Measurements from ENCODE around the gene ITCH. TPM values are rescaled to one million over a fixed set of nuclear protein-coding genes. Genes with fewer than 3 reads are reported as not detected.

Gene ITCH
- total RNA-seq, 1 experiment from 2014 or later, result 138 TPM

DNA sequence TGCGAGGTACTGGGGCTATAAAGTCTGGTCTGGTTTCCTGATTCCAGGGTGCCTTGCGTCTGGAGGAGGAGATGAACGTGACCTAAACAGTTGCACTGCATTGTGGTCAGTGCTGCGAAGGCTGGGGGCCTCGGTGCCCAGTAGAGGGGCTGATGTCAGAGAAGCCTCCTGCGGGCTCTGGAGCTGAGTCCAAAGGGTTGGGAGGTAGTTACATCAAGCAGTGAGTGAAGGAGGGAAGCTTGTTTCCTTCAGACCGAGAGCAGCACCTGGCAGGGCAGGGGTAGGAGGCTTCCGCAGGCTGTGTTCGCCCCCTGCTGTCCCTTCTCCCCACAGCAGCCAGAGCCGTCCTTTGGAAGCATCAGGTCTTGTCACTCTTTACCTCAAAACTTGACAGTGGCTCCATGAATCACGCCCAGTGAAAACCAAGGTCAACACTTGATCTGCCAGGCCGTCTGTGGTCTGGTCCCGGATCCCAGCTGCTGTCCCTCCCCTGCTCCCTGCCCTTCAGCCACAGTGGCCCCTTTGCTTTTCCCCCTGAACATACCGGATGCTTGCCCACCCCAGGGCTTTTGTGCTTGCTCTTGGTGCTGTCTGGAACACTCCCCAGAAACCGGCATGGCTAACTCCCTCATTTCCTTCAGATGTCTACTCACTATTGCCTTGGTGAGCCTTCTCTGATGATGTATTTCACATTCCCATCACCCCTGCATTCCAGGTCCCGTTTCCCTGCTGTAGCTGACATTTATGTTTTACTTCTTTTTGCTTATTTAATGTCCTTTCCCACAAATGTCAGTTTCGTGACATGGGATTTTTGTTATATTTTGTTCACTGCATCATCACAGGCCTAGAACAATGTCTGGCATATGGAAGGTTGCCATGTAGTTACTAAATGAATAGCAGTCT is 160.1 kb downstream of the ITCH start:
- BruUV-seq (replicated peaks), result no TSS peak
- POLR2A ChIA-PET, result interaction anchor here (0.6 to 1.5 kb wide), 4 partner anchors 160 to 212 kb away, joined by 4 to 7 read pairs (median 6); partner anchors contain the start of gene ITCH
- Mint-ChIP-seq H3K9me3 (ENCODE audit: unreplicated experiment) (no peaks in the 10 kb centered on the region), H3K4me3 (ENCODE audit: unreplicated experiment) (no peak overlapping the region), H3K36me3 (ENCODE audit: insufficient read depth, unreplicated experiment) (peaks cover 78% of the 10 kb centered on the region), H3K27ac (ENCODE audit: unreplicated experiment) (peak overlapping the region; percentile 25), H3K4me1 (ENCODE audit: low read depth, unreplicated experiment) (peaks cover 50% of the 10 kb centered on the region), H3K27me3 (ENCODE audit: insufficient read depth, unreplicated experiment) (no peaks in the 10 kb centered on the region)
- TF ChIP-seq, protein P1, sequence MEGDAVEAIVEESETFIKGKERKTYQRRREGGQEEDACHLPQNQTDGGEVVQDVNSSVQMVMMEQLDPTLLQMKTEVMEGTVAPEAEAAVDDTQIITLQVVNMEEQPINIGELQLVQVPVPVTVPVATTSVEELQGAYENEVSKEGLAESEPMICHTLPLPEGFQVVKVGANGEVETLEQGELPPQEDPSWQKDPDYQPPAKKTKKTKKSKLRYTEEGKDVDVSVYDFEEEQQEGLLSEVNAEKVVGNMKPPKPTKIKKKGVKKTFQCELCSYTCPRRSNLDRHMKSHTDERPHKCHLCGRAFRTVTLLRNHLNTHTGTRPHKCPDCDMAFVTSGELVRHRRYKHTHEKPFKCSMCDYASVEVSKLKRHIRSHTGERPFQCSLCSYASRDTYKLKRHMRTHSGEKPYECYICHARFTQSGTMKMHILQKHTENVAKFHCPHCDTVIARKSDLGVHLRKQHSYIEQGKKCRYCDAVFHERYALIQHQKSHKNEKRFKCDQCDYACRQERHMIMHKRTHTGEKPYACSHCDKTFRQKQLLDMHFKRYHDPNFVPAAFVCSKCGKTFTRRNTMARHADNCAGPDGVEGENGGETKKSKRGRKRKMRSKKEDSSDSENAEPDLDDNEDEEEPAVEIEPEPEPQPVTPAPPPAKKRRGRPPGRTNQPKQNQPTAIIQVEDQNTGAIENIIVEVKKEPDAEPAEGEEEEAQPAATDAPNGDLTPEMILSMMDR (IDR thresholded peaks at IDR 0.05; ENCODE audit: insufficient read depth in 1 of 2, low read depth in 1 of 2, low read length in 1 of 2, severe bottlenecking in 1 of 2, unreplicated experiment in 1 of 2), result peak; percentile 96 to 99
- peak; percentile 89 to 93 for DNase-seq
- Histone ChIP-seq H3K36me3 (ENCODE audit: control insufficient read depth, insufficient read depth, low read length) (peaks cover 10% of the 10 kb centered on the region), H3K4me3 (ENCODE audit: low read depth, low read length) (no peak overlapping the region), H3K4me1 (peaks cover 46% of the 10 kb centered on the region), H3K9me3 (no peaks in the 10 kb centered on the region), H3K27me3 (replicated peaks; ENCODE audit: control insufficient read depth, insufficient read depth, low read length) (no peaks in the 10 kb centered on the region)
- intact Hi-C loops (cut with micrococcal nuclease; ENCODE audit: unreplicated experiment), result loop anchor here (1.0 kb wide), 4 partner anchors 50 to 333 kb away; no protein-coding TSS in a partner anchor
- CTCF ChIA-PET, result interaction anchor here (0.5 to 3.8 kb wide), 30 partner anchors 9 to 332 kb away, joined by 3 to 130 read pairs (median 4); partner anchors contain the start of genes AHCY, ITCH and TP53INP2

DNA sequence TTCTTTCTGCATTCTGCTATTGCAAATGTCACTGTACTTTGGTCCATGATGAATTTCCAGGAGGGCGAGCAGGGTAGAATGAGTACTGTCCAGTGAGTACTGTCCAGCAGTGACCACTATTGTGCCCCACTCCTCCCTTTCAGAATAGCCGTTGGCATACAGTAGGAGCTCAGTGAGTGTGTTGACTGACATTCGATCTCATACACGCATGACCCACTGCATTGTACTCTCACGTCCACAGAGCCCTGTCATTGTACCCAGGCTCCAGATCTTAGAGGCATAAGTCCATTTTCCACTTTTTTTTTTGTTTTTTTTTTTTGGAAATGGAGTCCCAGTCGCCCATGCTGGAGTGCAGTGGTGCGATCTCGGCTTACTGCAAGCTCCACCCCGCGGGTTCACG is 161.4 kb downstream of the ITCH start:
- ChIA-PET POLR2A (interaction anchor here (2.7 kb wide), 1 partner anchor 8 kb away, joined by 17 read pairs; the partner anchor contains the start of gene DYNLRB1), CTCF (interaction anchor here (1.5 to 3.8 kb wide), 4 partner anchors 212 to 222 kb away, joined by 10 to 130 read pairs (median 16); partner anchors contain the start of gene AHCY)
- TF ChIP-seq, protein P1 (IDR thresholded peaks at IDR 0.05; ENCODE audit: insufficient read depth in 1 of 2, low read depth in 1 of 2, low read length in 1 of 2, severe bottlenecking in 1 of 2, unreplicated experiment in 1 of 2), result no peak
- Histone ChIP-seq H3K9me3 (no peaks in the 10 kb centered on the region), H3K36me3 (ENCODE audit: control insufficient read depth, insufficient read depth, low read length) (peaks cover 18% of the 10 kb centered on the region), H3K4me3 (ENCODE audit: low read depth, low read length) (no peak overlapping the region), H3K27me3 (replicated peaks; ENCODE audit: control insufficient read depth, insufficient read depth, low read length) (no peaks in the 10 kb centered on the region), H3K4me1 (peaks cover 46% of the 10 kb centered on the region)
- DNase-seq, result peak in 1 of 2 experiments; percentile 32
- Mint-ChIP-seq H3K4me1 (ENCODE audit: low read depth, unreplicated experiment) (peaks cover 50% of the 10 kb centered on the region), H3K4me3 (ENCODE audit: unreplicated experiment) (no peak overlapping the region), H3K27ac (ENCODE audit: unreplicated experiment) (peak overlapping the region; percentile 83), H3K9me3 (ENCODE audit: unreplicated experiment) (no peaks in the 10 kb centered on the region), H3K36me3 (ENCODE audit: insufficient read depth, unreplicated experiment) (peaks cover 78% of the 10 kb centered on the region), H3K27me3 (ENCODE audit: insufficient read depth, unreplicated experiment) (no peaks in the 10 kb centered on the region)
- intact Hi-C loops (cut with micrococcal nuclease; ENCODE audit: unreplicated experiment), result no loop called here
- no TSS peak for BruUV-seq (replicated peaks)

DNA sequence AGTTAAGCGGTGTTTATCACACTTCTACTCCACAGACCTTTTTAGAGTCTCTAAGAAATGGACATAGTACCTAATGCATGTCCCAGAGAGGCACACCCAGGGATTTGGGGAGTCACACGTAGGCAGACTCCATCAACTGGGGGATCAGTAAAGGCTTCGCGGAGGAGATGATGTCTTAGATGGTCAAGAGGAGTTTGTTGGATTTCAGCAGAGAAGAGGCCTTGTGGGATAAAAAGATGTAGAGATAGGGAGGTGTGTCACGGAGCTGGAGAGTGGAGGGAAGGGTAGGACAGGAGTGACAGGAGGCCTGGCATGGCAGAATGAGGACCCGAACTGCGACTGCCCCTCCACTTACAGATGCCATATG is 162.3 kb downstream of the ITCH start:
- intact Hi-C loops (cut with micrococcal nuclease; ENCODE audit: unreplicated experiment), result loop anchor here (1.0 kb wide), 1 partner anchor 9 kb away; the partner anchor contains the start of gene DYNLRB1
- Histone ChIP-seq H3K36me3 (ENCODE audit: control insufficient read depth, insufficient read depth, low read length) (peaks cover 20% of the 10 kb centered on the region), H3K4me3 (ENCODE audit: low read depth, low read length) (no peak overlapping the region)

More for the DNA sequence above, 162.3 kb downstream of the ITCH start:
- Histone ChIP-seq H3K4me1 (peaks cover 46% of the 10 kb centered on the region), H3K9me3 (no peaks in the 10 kb centered on the region), H3K27me3 (replicated peaks; ENCODE audit: control insufficient read depth, insufficient read depth, low read length) (no peaks in the 10 kb centered on the region)
- POLR2A ChIA-PET, result interaction anchor here (2.7 kb wide), 1 partner anchor 9 kb away, joined by 17 read pairs; the partner anchor contains the start of gene DYNLRB1
- H3K4me3 Mint-ChIP-seq (ENCODE audit: unreplicated experiment), result peak overlapping the region; percentile 64
- TF ChIP-seq, protein P1 (IDR thresholded peaks at IDR 0.05; ENCODE audit: insufficient read depth in 1 of 2, low read depth in 1 of 2, low read length in 1 of 2, severe bottlenecking in 1 of 2, unreplicated experiment in 1 of 2), result no peak
- H3K36me3 Mint-ChIP-seq (ENCODE audit: insufficient read depth, unreplicated experiment), result peaks cover 78% of the 10 kb centered on the region
- BruUV-seq (replicated peaks), result no TSS peak
- CTCF ChIA-PET, result interaction anchor here (0.6 to 1.8 kb wide), 6 partner anchors 176 to 272 kb away, joined by 3 to 10 read pairs (median 6); no protein-coding TSS in a partner anchor
- DNase-seq, result no peak
- no peaks in the 10 kb centered on the region for H3K9me3 Mint-ChIP-seq (ENCODE audit: unreplicated experiment)
- H3K27ac Mint-ChIP-seq (ENCODE audit: unreplicated experiment), result peak overlapping the region; percentile 83
- H3K27me3 Mint-ChIP-seq (ENCODE audit: insufficient read depth, unreplicated experiment), result no peaks in the 10 kb centered on the region
- peaks cover 50% of the 10 kb centered on the region for H3K4me1 Mint-ChIP-seq (ENCODE audit: low read depth, unreplicated experiment)
